Measurements from ENCODE around the gene CELF2.

DNA sequence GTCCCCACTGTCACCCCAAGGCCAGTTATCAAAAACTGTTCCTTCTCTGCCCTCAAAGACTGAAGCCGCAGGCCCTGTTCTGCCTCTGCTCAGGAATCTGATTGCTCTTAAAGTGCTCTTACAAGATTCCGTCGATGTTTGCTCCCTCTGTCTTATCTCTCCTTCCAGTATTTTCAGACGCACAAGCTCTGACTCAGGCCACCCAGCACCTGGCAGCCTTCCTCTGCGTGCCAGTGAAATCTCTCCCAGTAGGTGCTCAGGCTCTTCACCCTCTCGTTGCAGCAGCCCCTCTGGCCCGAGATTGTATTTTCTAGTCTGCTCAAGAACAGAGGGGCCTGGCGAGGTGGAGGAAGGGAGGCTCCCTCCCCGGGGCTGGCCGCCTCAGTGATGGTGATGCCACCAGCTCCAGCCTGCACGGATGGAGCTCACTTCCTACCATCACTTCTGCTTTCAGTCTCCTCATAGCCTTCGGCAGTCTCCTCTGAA lies 317.5 kb downstream of the CELF2 start:
- TF ChIP-seq, protein P1, sequence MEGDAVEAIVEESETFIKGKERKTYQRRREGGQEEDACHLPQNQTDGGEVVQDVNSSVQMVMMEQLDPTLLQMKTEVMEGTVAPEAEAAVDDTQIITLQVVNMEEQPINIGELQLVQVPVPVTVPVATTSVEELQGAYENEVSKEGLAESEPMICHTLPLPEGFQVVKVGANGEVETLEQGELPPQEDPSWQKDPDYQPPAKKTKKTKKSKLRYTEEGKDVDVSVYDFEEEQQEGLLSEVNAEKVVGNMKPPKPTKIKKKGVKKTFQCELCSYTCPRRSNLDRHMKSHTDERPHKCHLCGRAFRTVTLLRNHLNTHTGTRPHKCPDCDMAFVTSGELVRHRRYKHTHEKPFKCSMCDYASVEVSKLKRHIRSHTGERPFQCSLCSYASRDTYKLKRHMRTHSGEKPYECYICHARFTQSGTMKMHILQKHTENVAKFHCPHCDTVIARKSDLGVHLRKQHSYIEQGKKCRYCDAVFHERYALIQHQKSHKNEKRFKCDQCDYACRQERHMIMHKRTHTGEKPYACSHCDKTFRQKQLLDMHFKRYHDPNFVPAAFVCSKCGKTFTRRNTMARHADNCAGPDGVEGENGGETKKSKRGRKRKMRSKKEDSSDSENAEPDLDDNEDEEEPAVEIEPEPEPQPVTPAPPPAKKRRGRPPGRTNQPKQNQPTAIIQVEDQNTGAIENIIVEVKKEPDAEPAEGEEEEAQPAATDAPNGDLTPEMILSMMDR (IDR thresholded peaks at IDR 0.05; ENCODE audit: poor library complexity): no peak
- TF ChIP-seq EZH2 (IDR thresholded peaks at IDR 0.05; ENCODE audit: borderline replicate concordance) (no peak), EZH2phosphoT487 (IDR thresholded peaks at IDR 0.05; ENCODE audit: low read depth, severe bottlenecking, unreplicated experiment) (no peak)

All from hepatocyte (in vitro differentiated cells).